H1 (cell line): ENCODE measurements around the gene PAPOLG. TPM values are rescaled to one million over a fixed set of nuclear protein-coding genes. Genes with fewer than 3 reads are reported as not detected.

ENCODE experiments used
- CTCF ChIA-PET: fragments of 300-600 bp; sonication (Branson Sonifier 250); formaldehyde crosslinking; loops from one replicate; lab custom pipeline; 2021; ENCODE audit not compliant: partially characterized antibody; lab: Charles Lee
- POLR2A ChIA-PET: fragments of 300-600 bp; sonication (Branson Sonifier 250); formaldehyde crosslinking; loops from one replicate; lab custom pipeline; 2021; ENCODE audit warnings: inconsistent platforms; ENCODE audit not compliant: partially characterized antibody; lab: Charles Lee
- DNase-seq, 2 experiments: peaks; one replicate each; pipeline versions ENCODE4 v3.0.0 to v3.0.0-alpha.2; 2010 to 2022; ENCODE audit warnings: low spot score in 2 of 2, low read depth in 1 of 2, mixed read lengths in 1 of 2
- FAIRE-seq: peaks from 2 replicates; lab custom pipeline; 2011; peaks lifted over from hg19 to GRCh38; lab: Jason Lieb, UNC
- H2AFZ ChIP-seq: 2 replicates; pipeline ENCODE4 v1.8.1; 2012; ENCODE audit warnings: low read length, inconsistent platforms
- H2AK5ac ChIP-seq: 2 replicates; pipeline ENCODE4 v1.6.1; 2013; ENCODE audit warnings: low read depth, low read length
- H2BK120ac ChIP-seq: replicated peaks from 2 replicates; pipeline ENCODE3; 2013; ENCODE audit warnings: low read depth, low read length, inconsistent platforms
- H2BK12ac ChIP-seq: 2 replicates; pipeline ENCODE4 v1.6.1; 2013; ENCODE audit warnings: low read depth, low read length
- H2BK15ac ChIP-seq: 2 replicates; pipeline ENCODE4 v1.6.1; 2013; ENCODE audit warnings: low read length
- H2BK20ac ChIP-seq: 2 replicates; pipeline ENCODE4 v1.6.1; 2013; ENCODE audit warnings: low read length
- H2BK5ac ChIP-seq: 2 replicates; pipeline ENCODE4 v1.6.1; 2013; ENCODE audit warnings: low read depth, low read length
- H3K14ac ChIP-seq: 2 replicates; pipeline ENCODE4 v1.6.1; 2013; ENCODE audit warnings: inconsistent platforms; ENCODE audit not compliant: insufficient read length
- H3K18ac ChIP-seq: 2 replicates; pipeline ENCODE4 v1.6.1; 2013; ENCODE audit warnings: low read length; ENCODE audit errors: extremely low read depth
- H3K23ac ChIP-seq: 2 replicates; pipeline ENCODE4 v1.6.1; 2013; ENCODE audit warnings: inconsistent platforms; ENCODE audit not compliant: insufficient read length
- H3K23me2 ChIP-seq: 2 replicates; pipeline ENCODE4 v1.6.1; 2013; ENCODE audit warnings: low read depth, low read length
- H3K27ac ChIP-seq: 2 replicates; pipeline ENCODE4 v1.6.1; 2011; ENCODE audit warnings: low read depth, low read length, inconsistent platforms
- H3K27me3 ChIP-seq, 4 experiments: replicated peaks in 1 of 4; 1 replicate in 1 of 4; 2 replicates in 3 of 4; pipeline versions ENCODE4 v1.6.1 to v1.8.1; 2011 to 2013; ENCODE audit warnings: low read length in 3 of 4, mild to moderate bottlenecking in 3 of 4, inconsistent platforms in 2 of 4, mixed read lengths in 2 of 4, moderate library complexity in 1 of 4; ENCODE audit not compliant: control insufficient read depth in 3 of 4, insufficient read depth in 3 of 4; ENCODE audit errors: extremely low read depth in 1 of 4
- H3K36me3 ChIP-seq, 4 experiments: 2 replicates each; pipeline versions ENCODE4 v1.6.1 to v1.8.1; 2011 to 2013; ENCODE audit warnings: mild to moderate bottlenecking in 4 of 4, low read length in 3 of 4, moderate library complexity in 2 of 4, control low read depth in 1 of 4, inconsistent platforms in 1 of 4; ENCODE audit not compliant: insufficient read depth in 4 of 4, control insufficient read depth in 2 of 4
- H3K4ac ChIP-seq: replicated peaks from 2 replicates; pipeline ENCODE3; 2013; ENCODE audit warnings: low read length, low read depth, mixed read lengths, inconsistent platforms; ENCODE audit not compliant: insufficient read length
- H3K4me1 ChIP-seq, 4 experiments: replicated peaks in 1 of 4; 1 replicate in 1 of 4; 2 replicates in 3 of 4; pipeline versions ENCODE4 v1.6.1 to v1.8.1; 2011 to 2013; ENCODE audit warnings: low read length in 3 of 4, inconsistent platforms in 2 of 4, mixed read lengths in 1 of 4; ENCODE audit not compliant: insufficient read depth in 4 of 4, control insufficient read depth in 3 of 4
- H3K4me2 ChIP-seq, 2 experiments: 2 replicates each; pipeline versions ENCODE4 v1.6.1 to v1.8.1; 2011 to 2013; ENCODE audit warnings: low read depth in 2 of 2, low read length in 2 of 2, control low read depth in 1 of 2, inconsistent platforms in 1 of 2, mild to moderate bottlenecking in 1 of 2; ENCODE audit not compliant: insufficient read depth in 1 of 2
- H3K4me3 ChIP-seq, 4 experiments: fragments of 200-600, 300-600 bp in 1 of 4; sonication (generic), shearing (Covaris generic), sonication (Bioruptor Twin) in 1 of 4; 2 replicates each; pipeline versions ENCODE4 v1.5.1 to v1.8.1; 2011 to 2016; ENCODE audit warnings: low read length in 4 of 4, low read depth in 3 of 4, control low read depth in 2 of 4, inconsistent platforms in 2 of 4, mild to moderate bottlenecking in 2 of 4, mixed read lengths in 1 of 4, moderate library complexity in 1 of 4; ENCODE audit not compliant: insufficient read depth in 2 of 4; ENCODE audit errors: extremely low read depth in 1 of 4
- H3K56ac ChIP-seq: replicated peaks from 2 replicates; pipeline ENCODE3; 2013; ENCODE audit warnings: low read depth, mild to moderate bottlenecking, mixed read lengths, low read length, inconsistent platforms; ENCODE audit not compliant: insufficient read length
- H3K79me1 ChIP-seq: 2 replicates; pipeline ENCODE4 v1.6.1; 2013; ENCODE audit warnings: low read depth, low read length, control low read depth
- H3K79me2 ChIP-seq, 2 experiments: 2 replicates each; pipeline versions ENCODE4 v1.6.1 to v1.8.1; 2012 to 2013; ENCODE audit warnings: low read length in 2 of 2, mild to moderate bottlenecking in 2 of 2, inconsistent platforms in 1 of 2; ENCODE audit not compliant: insufficient read depth in 2 of 2, control insufficient read depth in 1 of 2
- H3K9ac ChIP-seq, 4 experiments: replicated peaks in 1 of 4; 1 replicate in 1 of 4; 2 replicates in 3 of 4; pipeline versions ENCODE4 v1.6.1 to v1.8.1; 2011 to 2013; ENCODE audit warnings: low read depth in 3 of 4, low read length in 3 of 4, control low read depth in 2 of 4, mild to moderate bottlenecking in 2 of 4, moderate library complexity in 2 of 4, inconsistent platforms in 1 of 4; ENCODE audit errors: extremely low read depth in 1 of 4
- H3K9me3 ChIP-seq, 2 experiments: 2 replicates each; pipeline versions ENCODE4 v1.6.1 to v1.8.1; 2012 to 2013; ENCODE audit warnings: mild to moderate bottlenecking in 2 of 2, moderate library complexity in 2 of 2, control low read depth in 1 of 2, inconsistent platforms in 1 of 2, low read depth in 1 of 2, low read length in 1 of 2, mixed read lengths in 1 of 2; ENCODE audit not compliant: insufficient read depth in 2 of 2
- H4K20me1 ChIP-seq, 2 experiments: replicated peaks in 1 of 2; 2 replicates each; pipeline versions ENCODE3 to v1.8.1; 2011 to 2013; ENCODE audit warnings: inconsistent platforms in 2 of 2, low read length in 2 of 2, mild to moderate bottlenecking in 1 of 2; ENCODE audit not compliant: insufficient read depth in 2 of 2, control insufficient read depth in 1 of 2
- H4K5ac ChIP-seq: 2 replicates; pipeline ENCODE4 v1.6.1; 2013; ENCODE audit warnings: low read length, low read depth, mixed read lengths, inconsistent platforms; ENCODE audit not compliant: insufficient read length
- H4K8ac ChIP-seq: 2 replicates; pipeline ENCODE4 v1.8.0; 2013; ENCODE audit warnings: mild to moderate bottlenecking, moderate library complexity, low read length, inconsistent platforms; ENCODE audit not compliant: insufficient read depth; ENCODE audit errors: extremely low read depth
- H4K91ac ChIP-seq: replicated peaks from 2 replicates; pipeline ENCODE3; 2013; ENCODE audit warnings: low read length, mixed read lengths, inconsistent platforms; ENCODE audit not compliant: insufficient read length
- CHD1 ChIP-seq: IDR thresholded peaks from 2 replicates; pipeline ENCODE4 v1.6.1; 2012; ENCODE audit warnings: low read depth, low read length, improper control_type of control experiment
- GTF2F1 ChIP-seq: IDR thresholded peaks from 2 replicates; pipeline ENCODE4 v1.6.1; 2012; ENCODE audit warnings: low read depth, low read length, improper control_type of control experiment, borderline replicate concordance
- HDAC6 ChIP-seq: IDR thresholded peaks from one replicate; pipeline ENCODE4 v1.7.1; 2012; ENCODE audit warnings: low read depth, mild to moderate bottlenecking, inconsistent platforms, low read length, moderate library complexity
- KDM4A ChIP-seq: IDR thresholded peaks from one replicate; pipeline ENCODE4 v1.7.1; 2012; ENCODE audit warnings: low read depth, mild to moderate bottlenecking, moderate library complexity, low read length, inconsistent platforms; ENCODE audit not compliant: severe bottlenecking
- POU5F1 ChIP-seq: IDR thresholded peaks from 2 replicates; pipeline ENCODE4 v1.6.1; 2011; ENCODE audit warnings: low read depth, mild to moderate bottlenecking, low read length, moderate library complexity
- RAD21 ChIP-seq, 2 experiments: IDR thresholded peaks in 1 of 2; conservative IDR thresholded peaks in 1 of 2; 2 replicates each; pipeline ENCODE4 v1.6.1; 2011; ENCODE audit warnings: low read depth in 2 of 2, low read length in 2 of 2, improper control_type of control experiment in 1 of 2, inconsistent platforms in 1 of 2, mild to moderate bottlenecking in 1 of 2, moderate library complexity in 1 of 2
- SUZ12 ChIP-seq: fragments of 200-600 bp; sonication (generic); IDR thresholded peaks from 2 replicates; pipeline ENCODE4 v1.6.1; 2012; ENCODE audit warnings: mild to moderate bottlenecking, inconsistent platforms, low read length, moderate library complexity, mixed read lengths
- TEAD4 ChIP-seq: IDR thresholded peaks from 2 replicates; pipeline ENCODE4 v1.6.1; 2012; ENCODE audit warnings: low read depth, low read length, inconsistent platforms, mixed read lengths
- WGBS, 2 experiments: shearing (Covaris generic) in 1 of 2; methylation state at CpG; one replicate each; pipeline versions ENCODE4 v1.1.6 to v1.1.7; 2013 to 2015; ENCODE audit warnings: low lambda C conversion rate in 2 of 2, mixed read lengths in 2 of 2, inconsistent platforms in 1 of 2, low coverage in 1 of 2, missing lambda C conversion rate in 1 of 2; ENCODE audit not compliant: insufficient replicate concordance in 2 of 2, insufficient coverage in 1 of 2, insufficient read length in 1 of 2; ENCODE audit errors: extremely low coverage in 1 of 2, missing lambda C conversion rate in 1 of 2; 5-methylcytosine and 5-hydroxymethylcytosine counted together
- polyA plus RNA-seq, 7 experiments: library from polyadenylated mRNA; depleted of rRNA in 3 of 7; stranded (reverse) in 5 of 7; unstranded in 2 of 7; fragments of >200 nt in 5 of 7; fragments of 200-250 nt in 2 of 7; gene quantifications; 1 replicate in 5 of 7; 2 replicates in 1 of 7; 4 replicates in 1 of 7; pipeline versions ENCODE4 v1.2.1 to v1.2.3, GENCODE V29; 2011 to 2013; ENCODE audit warnings: missing spikeins in 2 of 7, mixed read lengths in 2 of 7
- total RNA-seq: library from RNA; stranded (reverse); fragmentation: NEBNext Ultra II Directional; extraction: Animal tissue kit (Norgen Biotek cat#: 25700); gene quantifications from 2 replicates; pipeline ENCODE4 v1.2.1, GENCODE V29; 2021

PAPOLG gene
- total and polyA plus RNA-seq, 2 of the 8 experiments (the other 6 are each of a cell fraction or from before 2014, with no cell fraction given), result 6.5 to 21.5 TPM

DNA sequence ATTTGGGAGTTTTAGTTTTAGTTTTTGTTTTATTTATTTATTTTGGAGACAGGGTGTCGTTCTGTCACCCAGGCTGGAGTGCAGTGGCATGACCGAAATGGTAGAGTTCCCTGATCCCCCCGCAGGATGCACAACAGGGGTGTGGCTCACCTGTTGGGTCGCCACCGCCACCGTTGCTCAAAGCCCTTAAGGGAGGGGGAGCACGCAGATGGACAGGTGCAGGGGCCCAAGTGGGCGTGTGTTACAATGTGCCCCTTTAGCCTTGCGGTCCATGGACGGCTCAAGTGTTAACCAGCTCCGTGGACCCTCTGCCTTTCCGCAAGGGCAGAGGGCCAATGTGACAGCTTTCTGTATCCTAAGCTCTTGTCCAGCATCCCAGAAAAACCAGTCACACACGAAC, 63.9 kb downstream of the PAPOLG start:
- Histone ChIP-seq H3K9ac (no peak overlapping the region), H3K4me3 (no peak overlapping the region), H2AFZ (no peak overlapping the region), H4K8ac (no peak overlapping the region), H4K5ac (no peak overlapping the region), H3K79me2 (no peaks in the 10 kb centered on the region), H3K4ac (no peak overlapping the region), H3K36me3 (no peaks in the 10 kb centered on the region), H3K56ac (no peak overlapping the region), H3K4me2 (no peak overlapping the region), H2BK12ac (no peak overlapping the region), H3K18ac (no peak overlapping the region), H4K91ac (no peak overlapping the region), H2BK15ac (no peak overlapping the region), H3K23me2 (no peaks in the 10 kb centered on the region), H2BK20ac (no peak overlapping the region), H3K4me1 (0 out of 7 replicates have a peak, but pooled peaks cover 0 to 2% (median 0%) of the 10 kb centered on the region in 4 experiments), H4K20me1 (no peaks in the 10 kb centered on the region), H2AK5ac (no peak overlapping the region), H3K27me3 (no peaks in the 10 kb centered on the region), H3K79me1 (no peaks in the 10 kb centered on the region), H2BK120ac (no peak overlapping the region), H3K14ac (no peak overlapping the region), H3K23ac (no peak overlapping the region), H2BK5ac (no peak overlapping the region), H3K9me3 (no peaks in the 10 kb centered on the region), H3K27ac (no peak overlapping the region)
- no peak for FAIRE-seq
- ChIA-PET CTCF (interaction anchor here (1.3 to 2.9 kb wide), 3 partner anchors 9 to 179 kb away, joined by 3 to 16 read pairs (median 6); no protein-coding TSS in a partner anchor), POLR2A (no interaction called here)
- WGBS, 2 experiments, result 86% methylated on average over 13 of the region's 13 CpGs; no CpG with 5 or more reads in 1 of the 2 experiments
- no peak for DNase-seq
- TF ChIP-seq HDAC6 (no peak), RAD21 (IDR thresholded peaks at IDR 0.05 in 1 of 2, conservative IDR thresholded peaks at IDR 0.05 in 1 of 2; ENCODE audit: low read depth in 2 of 2, low read length in 2 of 2) (no peak), TEAD4 (no peak), GTF2F1 (no peak), KDM4A (no peak), POU5F1 (no peak), SUZ12 (no peak), CHD1 (no peak)
